Activated naive CD4-positive, alpha-beta T cell treated with anti-CD3 and anti-CD28 coated beads for 36 hours (primary cell): ENCODE results near the gene P2RY11. TPM values are rescaled to one million over a fixed set of nuclear protein-coding genes. Genes with fewer than 3 reads are reported as not detected.

ENCODE experiments used
- CTCF ChIA-PET: fragments of 350-600 bp; sonication (Branson Sonifier 250); formaldehyde crosslinking; loops from one replicate; lab custom pipeline; 2021; ENCODE audit warnings: antibody characterized with exemption; lab: Charles Lee
- DNase-seq: peaks from one replicate; pipeline ENCODE4 v3.0.0-alpha.2; 2020
- H3K27ac Mint-ChIP-seq: one replicate; pipeline ENCODE4 v1.8.0; 2021; ENCODE audit warnings: mild to moderate bottlenecking, mixed read lengths
- H3K27me3 Mint-ChIP-seq: one replicate; pipeline ENCODE4 v1.8.0; 2021; ENCODE audit warnings: low read depth, mixed read lengths
- H3K36me3 Mint-ChIP-seq: one replicate; pipeline ENCODE4 v1.8.0; 2021; ENCODE audit warnings: low read depth, mixed read lengths
- H3K4me1 Mint-ChIP-seq: one replicate; pipeline ENCODE4 v1.8.0; 2021; ENCODE audit warnings: low read depth, mixed read lengths
- H3K4me3 Mint-ChIP-seq: one replicate; pipeline ENCODE4 v1.8.0; 2021; ENCODE audit warnings: mild to moderate bottlenecking, moderate library complexity, mixed read lengths
- H3K9me3 Mint-ChIP-seq: one replicate; pipeline ENCODE4 v1.8.0; 2021; ENCODE audit warnings: mixed read lengths
- intact Hi-C: fragments of 100-400 bp; cut with micrococcal nuclease; formaldehyde crosslinking; loops from one replicate; pipeline ENCODE4 v1.15.1; 2023
- total RNA-seq, 2 experiments: library from RNA; stranded (reverse); gene quantifications; one replicate each; pipeline ENCODE4 v1.2.3, GENCODE V29; 2021

The P2RY11 gene
- total RNA-seq, 2 experiments from 2014 or later: 11.8 to 12.2 TPM

DNA sequence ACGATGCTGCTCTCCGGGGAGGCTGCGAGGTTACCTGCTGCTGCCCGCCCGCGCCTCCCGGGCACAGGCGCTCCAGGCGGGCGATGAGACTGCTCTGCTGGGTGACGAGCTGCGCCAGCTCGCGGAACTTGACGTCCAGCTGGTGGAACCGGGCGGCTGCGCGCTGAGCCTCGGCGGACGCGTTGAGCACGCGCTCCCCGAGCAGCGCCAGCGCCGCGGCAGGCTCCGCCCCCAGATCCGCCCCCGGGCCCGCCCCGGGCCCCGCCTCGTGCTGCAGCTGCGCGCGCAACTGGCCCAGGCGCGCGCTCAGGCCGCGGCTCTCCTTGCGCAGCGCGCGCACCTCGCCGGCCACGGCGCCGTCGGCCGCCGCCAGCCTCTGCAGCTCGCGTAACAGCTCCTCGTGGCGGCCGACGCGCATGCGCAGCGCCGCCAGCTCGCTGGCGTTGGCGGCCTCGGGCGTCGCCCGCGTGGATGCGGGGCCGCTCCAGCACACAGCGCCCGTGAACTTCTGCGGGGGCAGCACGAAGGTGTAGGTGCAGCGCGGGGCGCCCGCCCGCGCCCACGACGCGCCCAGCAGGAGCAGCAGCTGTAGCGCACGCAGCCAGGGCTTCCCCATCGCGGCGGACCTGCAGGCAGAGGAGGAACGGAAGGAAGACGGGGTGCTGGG lies 15.4 kb upstream of the P2RY11 start:
- peaks cover 29% of the 10 kb centered on the region for H3K36me3 Mint-ChIP-seq
- H3K27ac Mint-ChIP-seq: no peak overlapping the region
- no peaks in the 10 kb centered on the region for H3K9me3 Mint-ChIP-seq
- H3K27me3 Mint-ChIP-seq: no peaks in the 10 kb centered on the region
- H3K4me1 Mint-ChIP-seq: peaks cover 23% of the 10 kb centered on the region
- H3K4me3 Mint-ChIP-seq: peak overlapping the region; percentile 58
- intact Hi-C loops: loop anchor here (1.0 kb wide), 1 partner anchor 10 kb away; the partner anchor contains the start of gene PPAN
- CTCF ChIA-PET: interaction anchor here (0.7 to 2.4 kb wide), 8 partner anchors 9 to 24 kb away, joined by 3 to 14 read pairs (median 4); partner anchors contain the start of genes EIF3G and PPAN
- DNase-seq: peak; percentile 80

DNA sequence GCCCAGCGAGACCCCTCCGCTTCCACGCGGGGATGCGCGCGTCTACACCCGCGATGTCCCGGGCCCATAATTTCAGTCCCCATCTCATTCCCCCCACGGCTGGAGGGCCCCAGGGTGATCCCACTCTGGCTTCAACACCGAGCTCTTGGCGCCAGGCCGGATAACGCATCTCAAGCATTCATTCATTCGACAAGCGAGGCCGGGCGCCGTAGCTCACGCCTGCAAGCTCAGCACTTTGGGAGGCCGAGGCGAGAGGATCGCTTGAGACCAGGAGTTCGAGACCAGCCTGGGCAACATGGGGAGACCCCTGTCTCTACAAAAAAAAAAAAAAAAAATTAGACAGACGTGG lies 14.9 kb upstream of the P2RY11 start:
- Mint-ChIP-seq H3K9me3 (no peaks in the 10 kb centered on the region), H3K27ac (no peak overlapping the region), H3K36me3 (peaks cover 28% of the 10 kb centered on the region), H3K27me3 (no peaks in the 10 kb centered on the region), H3K4me1 (peaks cover 23% of the 10 kb centered on the region), H3K4me3 (peak overlapping the region; percentile 58)
- no peak for DNase-seq
- intact Hi-C loops: loop anchor here (1.0 kb wide), 1 partner anchor 10 kb away; the partner anchor contains the start of gene PPAN
- CTCF ChIA-PET: interaction anchor here (0.7 to 2.4 kb wide), 6 partner anchors 8 to 24 kb away, joined by 3 to 14 read pairs (median 4); partner anchors contain the start of genes EIF3G and PPAN

DNA sequence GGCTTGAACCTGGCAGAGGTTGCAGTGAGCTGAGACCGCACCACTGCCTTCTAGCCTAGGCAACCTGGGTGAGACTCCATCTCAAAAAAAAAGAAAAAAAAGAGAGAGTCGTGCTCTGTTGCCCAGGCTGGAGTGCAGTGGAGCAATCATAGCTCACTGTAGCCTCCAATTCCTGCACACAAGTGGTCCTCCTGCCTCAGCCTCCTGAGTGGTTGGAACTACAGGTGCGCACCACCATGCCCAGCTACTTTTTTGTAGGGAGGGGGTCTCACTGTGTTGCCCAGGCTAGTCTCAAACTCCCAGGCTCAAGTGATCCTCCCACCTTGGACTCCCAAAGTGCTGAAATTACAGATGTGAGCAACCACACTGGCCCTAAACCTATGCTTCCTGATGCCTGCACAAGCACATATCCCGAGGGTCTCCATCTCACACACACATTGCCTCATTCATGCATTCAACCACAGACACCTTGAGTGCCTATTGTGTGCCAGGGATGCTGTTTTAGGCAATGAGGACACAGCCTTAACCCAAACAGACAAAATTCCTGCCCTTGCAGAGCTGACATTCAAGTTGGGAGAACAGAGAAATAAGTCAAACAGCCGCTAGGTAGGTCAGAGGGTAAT lies 11.2 kb upstream of the P2RY11 start:
- Mint-ChIP-seq H3K4me3 (no peak overlapping the region), H3K36me3 (peaks cover 8% of the 10 kb centered on the region), H3K27ac (peak overlapping the region; percentile 61), H3K9me3 (no peaks in the 10 kb centered on the region), H3K27me3 (no peaks in the 10 kb centered on the region), H3K4me1 (peaks cover 49% of the 10 kb centered on the region)
- no peak for DNase-seq
- CTCF ChIA-PET: interaction anchor here (0.5 to 2.1 kb wide), 7 partner anchors 8 to 240 kb away, joined by 3 to 11 read pairs (median 4); partner anchors contain the start of gene ICAM1
- intact Hi-C loops: loop anchor here (10.0 kb wide), 3 partner anchors 235 to 665 kb away; partner anchors contain the start of genes ICAM3, RAVER1 and ZNF266

DNA sequence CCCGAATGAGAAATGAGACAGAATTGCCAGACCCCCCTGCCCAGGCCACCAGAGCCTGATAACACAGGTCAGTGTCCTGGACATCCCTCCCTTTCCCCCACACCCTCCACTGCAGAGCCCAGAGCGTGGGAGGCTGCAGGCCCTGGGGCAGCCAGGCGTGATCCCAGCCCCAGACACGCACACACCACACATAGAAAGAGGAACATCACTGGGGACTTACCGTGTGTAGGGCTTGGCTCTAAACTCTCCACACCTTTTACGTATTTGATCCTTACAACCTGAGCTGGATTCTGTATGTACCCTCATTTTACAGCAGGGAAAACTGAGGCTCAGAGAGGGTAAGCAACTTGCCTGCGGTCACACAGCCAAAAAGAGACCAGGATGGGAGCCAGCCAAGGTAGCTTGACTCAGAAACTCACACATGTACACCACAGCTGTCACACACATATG lies 8.7 kb upstream of the P2RY11 start:
- peaks cover 17% of the 10 kb centered on the region for H3K36me3 Mint-ChIP-seq
- no peak for DNase-seq
- H3K27ac Mint-ChIP-seq: peak overlapping the region; percentile 91
- H3K4me3 Mint-ChIP-seq: peak overlapping the region; percentile 27
- peaks cover 55% of the 10 kb centered on the region for H3K4me1 Mint-ChIP-seq
- H3K9me3 Mint-ChIP-seq: no peaks in the 10 kb centered on the region
- intact Hi-C loops: loop anchor here (10.0 kb wide), 3 partner anchors 232 to 668 kb away; partner anchors contain the start of genes ICAM3, RAVER1 and ZNF266
- CTCF ChIA-PET: interaction anchor here (2.9 kb wide), 1 partner anchor 11 kb away, joined by 17 read pairs; no protein-coding TSS in a partner anchor
- H3K27me3 Mint-ChIP-seq: no peaks in the 10 kb centered on the region

DNA sequence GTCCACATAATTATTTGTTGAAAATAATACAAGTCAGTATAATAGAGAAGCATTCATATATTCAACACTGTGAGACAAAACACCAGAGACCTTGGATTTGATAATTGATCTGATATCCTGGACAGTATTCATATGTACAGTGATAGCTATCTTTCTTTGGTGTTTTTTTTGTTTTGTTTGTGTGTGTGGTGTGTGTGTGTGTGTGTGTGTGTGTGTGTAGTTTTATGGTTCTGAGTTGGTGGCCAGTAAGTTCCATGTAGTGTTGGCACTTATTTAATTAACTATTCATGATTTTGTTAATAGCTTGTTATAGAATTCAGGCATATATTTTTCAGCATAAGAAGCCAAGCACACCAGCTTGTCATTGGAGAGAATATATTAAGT lies 7.4 kb upstream of the P2RY11 start:
- intact Hi-C loops: loop anchor here (1.0 to 10.0 kb wide), 6 partner anchors 9 to 669 kb away; partner anchors contain the start of genes ICAM3, RAVER1 and ZNF266
- Mint-ChIP-seq H3K27me3 (no peaks in the 10 kb centered on the region), H3K4me1 (peaks cover 60% of the 10 kb centered on the region), H3K9me3 (no peaks in the 10 kb centered on the region), H3K27ac (peak overlapping the region; percentile 100), H3K4me3 (peak overlapping the region; percentile 55), H3K36me3 (peaks cover 27% of the 10 kb centered on the region)
- CTCF ChIA-PET: interaction anchor here (0.6 to 2.9 kb wide), 7 partner anchors 8 to 126 kb away, joined by 3 to 17 read pairs (median 3); no protein-coding TSS in a partner anchor
- DNase-seq: no peak

DNA sequence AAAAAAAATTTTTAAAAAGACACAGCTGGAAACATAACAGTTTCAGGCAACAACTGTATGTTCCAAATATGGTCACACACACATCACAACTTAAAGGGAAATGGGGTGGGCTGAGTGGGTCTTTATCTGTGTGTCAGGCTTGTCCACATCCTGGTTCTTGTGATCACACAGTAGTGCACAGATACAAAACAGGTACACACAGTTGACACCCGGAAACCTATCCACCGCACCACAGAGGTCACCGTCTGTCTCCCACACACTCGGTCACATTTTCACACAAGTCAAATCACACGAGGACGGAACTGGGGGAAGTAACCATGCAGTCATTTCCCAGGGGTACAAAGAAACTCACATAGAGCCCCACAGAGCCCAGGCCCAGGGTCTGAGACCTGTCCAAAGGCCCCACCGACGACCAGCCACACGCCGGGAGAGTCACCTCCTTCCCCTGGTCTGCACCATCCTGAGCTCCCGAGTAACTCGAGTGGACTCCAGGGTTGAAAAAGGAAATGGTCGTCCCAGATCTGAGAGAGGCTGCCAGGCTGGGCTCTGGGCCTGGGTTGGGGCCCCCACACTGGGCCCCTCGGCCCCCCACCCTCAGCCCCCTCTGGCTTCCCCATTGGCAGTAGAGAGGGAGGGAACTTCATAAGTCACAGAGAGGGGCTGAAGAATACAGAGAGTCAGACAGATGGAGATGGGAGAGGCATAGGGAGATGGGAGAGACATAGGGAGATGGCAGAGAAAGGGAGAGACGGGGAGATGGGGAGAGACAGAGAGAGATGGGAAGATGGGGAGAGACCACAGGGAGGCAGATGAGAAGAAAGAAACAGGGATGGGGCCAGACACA lies 6.6 kb upstream of the P2RY11 start:
- DNase-seq: peak; percentile 87
- Mint-ChIP-seq H3K4me3 (peak overlapping the region; percentile 80), H3K9me3 (no peaks in the 10 kb centered on the region), H3K27ac (peak overlapping the region; percentile 100), H3K4me1 (peaks cover 62% of the 10 kb centered on the region), H3K36me3 (peaks cover 34% of the 10 kb centered on the region), H3K27me3 (no peaks in the 10 kb centered on the region)
- CTCF ChIA-PET: interaction anchor here (0.6 to 2.9 kb wide), 7 partner anchors 9 to 125 kb away, joined by 3 to 17 read pairs (median 3); no protein-coding TSS in a partner anchor
- intact Hi-C loops: loop anchor here (1.0 to 10.0 kb wide), 10 partner anchors 8 to 670 kb away; partner anchors contain the start of genes CDKN2D, ICAM3, PIN1 and RAVER1

DNA sequence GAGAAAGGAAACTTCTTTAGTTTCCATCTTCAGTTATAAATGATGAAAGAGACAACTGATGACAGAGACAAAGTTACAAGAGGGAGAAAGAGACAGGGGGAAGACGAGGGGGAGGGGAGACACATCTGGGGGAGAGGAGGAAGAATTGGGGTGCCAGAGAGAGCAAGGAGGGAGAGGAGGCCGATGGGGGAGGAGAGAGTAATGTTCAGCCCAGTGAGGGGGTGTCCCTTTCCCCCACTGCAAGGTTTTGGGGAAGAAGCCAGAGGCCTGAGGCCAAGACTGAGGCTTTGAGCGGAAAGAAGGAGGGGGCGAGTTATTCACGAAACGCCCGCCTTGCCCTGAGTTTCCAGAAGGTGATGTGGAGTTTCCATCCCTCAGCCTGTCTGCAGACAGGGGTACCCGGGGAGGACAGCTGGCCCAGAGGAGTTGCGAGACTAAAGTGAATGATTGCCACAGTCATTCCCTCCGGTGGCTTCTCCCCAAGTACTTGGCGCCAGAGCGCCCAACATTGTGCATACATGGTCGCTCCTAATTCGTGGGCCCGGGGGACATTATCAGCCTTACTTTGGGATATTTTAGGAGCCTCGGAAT lies 5.9 kb upstream of the P2RY11 start:
- Mint-ChIP-seq H3K9me3 (no peaks in the 10 kb centered on the region), H3K36me3 (peaks cover 39% of the 10 kb centered on the region), H3K27me3 (no peaks in the 10 kb centered on the region), H3K27ac (peak overlapping the region; percentile 100), H3K4me1 (peaks cover 64% of the 10 kb centered on the region), H3K4me3 (peak overlapping the region; percentile 80)
- peak; percentile 91 for DNase-seq
- CTCF ChIA-PET: interaction anchor here (1.3 to 4.4 kb wide), 4 partner anchors 8 to 14 kb away, joined by 4 to 20 read pairs (median 12); partner anchors contain the start of gene EIF3G
- intact Hi-C loops: loop anchor here (1.0 to 10.0 kb wide), 13 partner anchors 9 to 671 kb away; partner anchors contain the start of genes CDKN2D, DNMT1, EIF3G and ICAM3

DNA sequence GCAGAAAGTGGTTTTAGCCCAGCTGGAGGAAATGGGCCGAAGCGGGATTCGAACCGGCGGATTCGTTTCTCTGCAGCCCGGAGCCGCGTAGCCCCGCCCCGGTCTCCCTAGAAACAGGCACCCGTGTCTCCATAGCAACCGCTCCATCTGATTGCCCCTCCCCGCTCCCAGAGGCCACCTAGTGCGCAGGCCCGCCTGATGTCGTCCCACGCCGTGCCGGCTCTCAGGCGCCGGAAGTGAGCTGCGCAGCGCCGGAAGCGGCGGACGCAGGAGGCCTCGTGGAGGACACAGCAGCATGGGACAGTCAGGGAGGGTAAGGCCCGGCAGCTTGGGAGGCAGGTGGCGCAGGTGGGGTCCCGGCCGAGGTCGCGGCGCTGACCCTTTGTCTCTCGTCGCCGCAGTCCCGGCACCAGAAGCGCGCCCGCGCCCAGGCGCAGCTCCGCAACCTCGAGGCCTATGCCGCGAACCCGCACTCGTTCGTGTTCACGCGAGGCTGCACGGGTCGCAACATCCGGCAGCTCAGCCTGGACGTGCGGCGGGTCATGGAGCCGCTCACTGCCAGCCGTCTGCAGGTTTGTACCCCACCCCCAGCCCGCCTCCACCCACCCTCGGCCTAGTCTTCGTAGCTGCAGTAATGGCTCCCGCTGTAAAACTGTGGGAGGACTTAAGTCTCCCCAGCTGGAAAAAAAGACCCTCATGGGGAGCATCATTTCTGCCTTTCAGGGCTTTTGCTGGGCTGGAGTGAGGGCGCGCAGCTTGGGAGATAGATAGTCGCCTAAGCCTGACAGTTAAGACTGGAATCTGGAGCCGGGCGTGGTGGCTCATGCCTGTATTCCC lies 5.2 kb upstream of the P2RY11 start, which contains the start of gene PPAN:
Gene PPAN (plus strand): TSS at position 263 of the 837 bp plus-strand sequence. CDS start 33 bp downstream, at position 296.
- Mint-ChIP-seq H3K4me3 (peak within 1 kb of the TSS; percentile 80), H3K36me3 (peaks cover 42% of the 10 kb centered on the region), H3K27ac (peak within 1 kb of the TSS; percentile 100), H3K27me3 (no peaks in the 10 kb centered on the region), H3K9me3 (no peaks in the 10 kb centered on the region), H3K4me1 (peaks cover 69% of the 10 kb centered on the region)
- DNase-seq: peak; percentile 99
- CTCF ChIA-PET: interaction anchor here (0.5 to 4.4 kb wide), 3 partner anchors 10 to 281 kb away, joined by 3 to 20 read pairs (median 4); partner anchors contain the start of gene EIF3G
- intact Hi-C loops: loop anchor here (1.0 to 10.0 kb wide), 8 partner anchors 10 to 672 kb away; partner anchors contain the start of genes DNMT1, EIF3G, ICAM3 and PIN1

DNA sequence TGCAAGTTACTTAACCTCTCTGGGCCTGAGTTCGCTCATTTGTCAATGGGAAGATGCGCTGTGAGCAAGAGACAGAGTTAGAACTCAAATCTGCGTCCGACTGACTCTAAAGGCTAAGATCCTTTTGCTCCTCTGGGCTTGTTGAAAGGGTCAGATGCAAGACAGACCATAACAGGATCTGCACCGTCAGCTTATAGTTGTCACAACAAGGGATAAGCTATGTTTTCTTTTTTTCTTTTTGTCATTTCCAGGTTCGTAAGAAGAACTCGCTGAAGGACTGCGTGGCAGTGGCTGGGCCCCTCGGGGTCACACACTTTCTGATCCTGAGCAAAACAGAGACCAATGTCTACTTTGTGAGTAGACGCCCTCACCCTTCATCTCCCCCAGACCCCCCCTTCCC lies 4.2 kb upstream of the P2RY11 start:
- Mint-ChIP-seq H3K9me3 (no peaks in the 10 kb centered on the region), H3K36me3 (peaks cover 49% of the 10 kb centered on the region), H3K4me3 (peak overlapping the region; percentile 80), H3K27me3 (no peaks in the 10 kb centered on the region), H3K4me1 (peaks cover 72% of the 10 kb centered on the region), H3K27ac (peak overlapping the region; percentile 85)
- intact Hi-C loops: loop anchor here (5.0 to 10.0 kb wide), 4 partner anchors 228 to 672 kb away; partner anchors contain the start of genes ICAM3, PIN1, RAVER1 and ZNF266
- no peak for DNase-seq
- CTCF ChIA-PET: interaction anchor here (0.6 to 4.4 kb wide), 6 partner anchors 8 to 424 kb away, joined by 3 to 20 read pairs (median 6); partner anchors contain the start of gene EIF3G

DNA sequence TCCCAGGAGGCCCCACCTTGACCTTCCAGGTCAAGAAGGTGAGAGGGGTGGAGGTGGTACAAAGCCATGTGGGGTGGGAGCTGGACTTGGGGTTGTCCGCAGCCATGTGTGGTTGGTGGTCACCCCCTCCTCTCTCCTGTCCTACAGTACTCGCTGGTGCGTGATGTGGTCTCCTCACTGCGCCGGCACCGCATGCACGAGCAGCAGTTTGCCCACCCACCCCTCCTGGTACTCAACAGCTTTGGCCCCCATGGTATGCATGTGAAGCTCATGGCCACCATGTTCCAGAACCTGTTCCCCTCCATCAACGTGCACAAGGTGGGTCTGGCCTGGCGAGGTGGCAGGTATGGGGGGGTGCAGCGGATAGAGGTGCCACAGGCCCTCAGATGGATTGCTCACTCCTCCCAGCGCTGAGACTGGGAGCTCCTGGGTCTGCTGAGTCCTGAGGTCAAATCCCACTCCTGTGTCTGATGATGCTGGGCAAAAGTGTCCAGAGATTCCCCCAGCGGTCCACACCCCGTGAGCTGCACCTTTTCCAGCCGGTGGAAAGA lies 3.6 kb upstream of the P2RY11 start:
- no peaks in the 10 kb centered on the region for H3K9me3 Mint-ChIP-seq
- H3K4me1 Mint-ChIP-seq: peaks cover 72% of the 10 kb centered on the region
- peaks cover 52% of the 10 kb centered on the region for H3K36me3 Mint-ChIP-seq
- H3K27me3 Mint-ChIP-seq: no peaks in the 10 kb centered on the region
- DNase-seq: no peak
- H3K4me3 Mint-ChIP-seq: peak overlapping the region; percentile 80
- CTCF ChIA-PET: interaction anchor here (0.9 to 4.4 kb wide), 6 partner anchors 9 to 151 kb away, joined by 3 to 20 read pairs (median 6); partner anchors contain the start of gene EIF3G
- intact Hi-C loops: loop anchor here (5.0 to 10.0 kb wide), 4 partner anchors 227 to 673 kb away; partner anchors contain the start of genes ICAM3, PIN1, RAVER1 and ZNF266
- H3K27ac Mint-ChIP-seq: peak overlapping the region; percentile 85
